HL-60 (cell line): Measurements from ENCODE around the gene FOS.

ENCODE experiments used
- CTCF ChIP-seq: IDR thresholded peaks from one replicate; pipeline ENCODE4 v1.5.1; 2011; ENCODE audit warnings: low read length, control low read depth, inconsistent platforms; ENCODE audit not compliant: insufficient read depth
- POLR2AphosphoS5 ChIP-seq: IDR thresholded peaks from 2 replicates; pipeline ENCODE4 v1.6.1; 2012; ENCODE audit warnings: low read depth

- TF ChIP-seq POLR2AphosphoS5 (no peak), CTCF (no peak)
These were observed 46.4 kb upstream of the FOS start for GRCh38 chr14:75232191-75232590.
